H1 (cell line): ENCODE data around the gene ACOX1. TPM values are rescaled to one million over a fixed set of nuclear protein-coding genes. Genes with fewer than 3 reads are reported as not detected.

ENCODE experiments used
- GTF2F1 ChIP-seq: IDR thresholded peaks from 2 replicates; pipeline ENCODE4 v1.6.1; 2012; ENCODE audit warnings: low read depth, low read length, improper control_type of control experiment, borderline replicate concordance
- NANOG ChIP-seq: IDR thresholded peaks from 2 replicates; pipeline ENCODE4 v1.6.1; 2011; ENCODE audit warnings: low read length, low read depth, mild to moderate bottlenecking, inconsistent platforms; ENCODE audit not compliant: insufficient read depth, poor library complexity, severe bottlenecking
- USF2 ChIP-seq: IDR thresholded peaks from 2 replicates; pipeline ENCODE4 v1.6.1; 2011; ENCODE audit warnings: low read length, improper control_type of control experiment
- polyA plus RNA-seq, 7 experiments: library from polyadenylated mRNA; depleted of rRNA in 3 of 7; stranded (reverse) in 5 of 7; unstranded in 2 of 7; fragments of >200 nt in 5 of 7; fragments of 200-250 nt in 2 of 7; gene quantifications; 1 replicate in 5 of 7; 2 replicates in 1 of 7; 4 replicates in 1 of 7; pipeline versions ENCODE4 v1.2.1 to v1.2.3, GENCODE V29; 2011 to 2013; ENCODE audit warnings: missing spikeins in 2 of 7, mixed read lengths in 2 of 7
- total RNA-seq: library from RNA; stranded (reverse); fragmentation: NEBNext Ultra II Directional; extraction: Animal tissue kit (Norgen Biotek cat#: 25700); gene quantifications from 2 replicates; pipeline ENCODE4 v1.2.1, GENCODE V29; 2021

Gene ACOX1
- total and polyA plus RNA-seq, 2 of the 8 experiments (the other 6 are each of a cell fraction or from before 2014, with no cell fraction given) = 10.5 to 30.4 TPM

- TF ChIP-seq USF2 = no peak
- TF ChIP-seq NANOG = no peak
- TF ChIP-seq GTF2F1 = no peak
These were observed 46.1 kb downstream of the ACOX1 start (continued) for GRCh38 chr17:75932852-75933251.
